Chondrocyte (in vitro differentiated cells): ENCODE measurements around the gene EFNA2. TPM values are rescaled to one million over a fixed set of nuclear protein-coding genes. Genes with fewer than 3 reads are reported as not detected.
A peak's percentile ranks its signal among the peaks of the same experiment; 100 is the strongest.

Experiments
- DNase-seq: peaks from one replicate; pipeline ENCODE4 v3.0.0; 2021; ENCODE audit warnings: mixed read lengths, low spot score
- H3K27ac Mint-ChIP-seq: one replicate; pipeline ENCODE4 v1.8.0; 2021; ENCODE audit warnings: mild to moderate bottlenecking, moderate library complexity, mixed read lengths; ENCODE audit not compliant: unreplicated experiment
- H3K27me3 Mint-ChIP-seq: 2 replicates; pipeline ENCODE4 v1.8.0; 2021; ENCODE audit warnings: low read depth, mixed read lengths
- H3K36me3 Mint-ChIP-seq: 2 replicates; pipeline ENCODE4 v1.8.0; 2021; ENCODE audit warnings: low read depth, mixed read lengths
- H3K4me1 Mint-ChIP-seq: 2 replicates; pipeline ENCODE4 v1.8.0; 2021; ENCODE audit warnings: low read depth, mild to moderate bottlenecking, mixed read lengths
- H3K4me3 Mint-ChIP-seq: one replicate; pipeline ENCODE4 v1.8.0; 2021; ENCODE audit warnings: mild to moderate bottlenecking, moderate library complexity, mixed read lengths; ENCODE audit not compliant: unreplicated experiment
- H3K9me3 Mint-ChIP-seq: 2 replicates; pipeline ENCODE4 v1.8.0; 2021; ENCODE audit warnings: low read depth, mixed read lengths
- total RNA-seq: library from RNA; stranded (reverse); gene quantifications from 3 replicates; pipeline ENCODE4 v1.2.1, GENCODE V29; 2021
- TF ChIP-seq, protein P1 (sequence below): fragments of 200-600 bp; sonication (generic); IDR thresholded peaks from 2 replicates; pipeline ENCODE4 v1.5.0; 2021; ENCODE audit warnings: antibody characterized with exemption, mild to moderate bottlenecking, moderate library complexity

The EFNA2 gene
- total RNA-seq, 1 donor from 2014 or later: 7.0 TPM

DNA sequence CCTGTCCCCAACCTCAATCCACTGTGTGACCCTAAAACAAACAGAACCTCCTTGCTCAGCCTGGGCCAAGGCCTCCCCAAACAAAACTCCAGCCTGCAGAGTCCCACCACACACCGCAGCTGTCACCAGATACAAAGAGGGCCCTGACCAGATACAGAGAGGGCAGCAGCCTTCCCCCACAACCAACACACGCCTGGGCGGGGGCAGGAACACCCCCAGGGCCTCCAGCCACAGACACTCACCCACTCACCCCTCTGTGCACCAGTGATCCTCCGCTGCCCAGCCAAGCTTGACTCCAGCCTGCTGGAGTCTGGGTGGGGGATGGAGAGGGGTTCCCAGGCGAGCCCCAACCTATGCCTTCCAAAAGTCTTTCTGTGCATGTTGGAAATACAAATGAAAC lies 22.5 kb upstream of the EFNA2 start:
- Mint-ChIP-seq H3K4me3 (no peak overlapping the region), H3K27me3 (no peaks in the 10 kb centered on the region), H3K27ac (peak overlapping the region; percentile 86), H3K36me3 (no peaks in the 10 kb centered on the region), H3K4me1 (peaks cover 75% of the 10 kb centered on the region), H3K9me3 (no peaks in the 10 kb centered on the region)
- no peak for DNase-seq
- TF ChIP-seq, protein P1, sequence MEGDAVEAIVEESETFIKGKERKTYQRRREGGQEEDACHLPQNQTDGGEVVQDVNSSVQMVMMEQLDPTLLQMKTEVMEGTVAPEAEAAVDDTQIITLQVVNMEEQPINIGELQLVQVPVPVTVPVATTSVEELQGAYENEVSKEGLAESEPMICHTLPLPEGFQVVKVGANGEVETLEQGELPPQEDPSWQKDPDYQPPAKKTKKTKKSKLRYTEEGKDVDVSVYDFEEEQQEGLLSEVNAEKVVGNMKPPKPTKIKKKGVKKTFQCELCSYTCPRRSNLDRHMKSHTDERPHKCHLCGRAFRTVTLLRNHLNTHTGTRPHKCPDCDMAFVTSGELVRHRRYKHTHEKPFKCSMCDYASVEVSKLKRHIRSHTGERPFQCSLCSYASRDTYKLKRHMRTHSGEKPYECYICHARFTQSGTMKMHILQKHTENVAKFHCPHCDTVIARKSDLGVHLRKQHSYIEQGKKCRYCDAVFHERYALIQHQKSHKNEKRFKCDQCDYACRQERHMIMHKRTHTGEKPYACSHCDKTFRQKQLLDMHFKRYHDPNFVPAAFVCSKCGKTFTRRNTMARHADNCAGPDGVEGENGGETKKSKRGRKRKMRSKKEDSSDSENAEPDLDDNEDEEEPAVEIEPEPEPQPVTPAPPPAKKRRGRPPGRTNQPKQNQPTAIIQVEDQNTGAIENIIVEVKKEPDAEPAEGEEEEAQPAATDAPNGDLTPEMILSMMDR: no peak

DNA sequence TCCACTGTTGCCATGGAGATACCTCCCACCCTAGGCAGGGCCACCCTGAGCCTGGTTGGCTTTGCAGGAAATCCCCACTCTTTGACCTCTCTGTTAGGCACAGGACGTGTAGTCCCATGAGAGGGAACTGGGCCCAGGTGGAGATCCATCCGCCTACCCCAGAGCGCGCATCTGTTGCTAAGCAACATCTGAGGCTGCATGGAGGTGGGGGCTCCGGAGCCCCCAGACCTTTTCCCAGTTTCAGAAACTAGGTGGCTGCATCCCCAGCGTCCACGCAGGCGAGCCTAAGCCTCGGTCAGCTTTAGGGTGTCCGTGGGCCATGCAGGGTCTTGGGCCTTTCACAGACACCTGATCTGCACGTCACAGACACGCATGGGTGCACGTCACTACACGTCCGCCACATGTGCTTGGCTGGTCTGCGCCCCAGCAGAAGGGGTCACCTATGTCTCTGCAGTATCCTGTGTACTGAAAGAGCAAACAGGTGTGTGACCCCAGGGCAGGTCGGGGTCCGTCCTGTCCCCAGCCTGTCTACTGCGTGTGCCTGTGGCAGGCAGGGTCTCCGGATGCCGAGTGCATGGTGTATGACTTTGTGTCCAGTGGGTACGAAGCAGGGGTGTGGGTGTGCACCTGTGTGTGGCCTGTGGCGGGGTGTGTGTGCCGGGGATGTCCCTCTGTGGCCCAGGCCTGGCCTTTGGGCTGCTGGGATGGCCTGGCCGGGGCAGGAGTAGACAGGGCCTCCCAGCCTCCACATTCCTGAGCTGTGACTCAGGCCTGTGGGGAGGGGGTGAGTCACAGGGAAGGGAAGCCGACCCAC lies 20.7 kb upstream of the EFNA2 start:
- no peak for DNase-seq
- Mint-ChIP-seq H3K9me3 (no peaks in the 10 kb centered on the region), H3K4me3 (no peak overlapping the region), H3K27ac (peak overlapping the region; percentile 96), H3K36me3 (peaks cover under 1% of the 10 kb centered on the region), H3K27me3 (no peaks in the 10 kb centered on the region), H3K4me1 (peaks cover 66% of the 10 kb centered on the region)
- TF ChIP-seq, protein P1: no peak

DNA sequence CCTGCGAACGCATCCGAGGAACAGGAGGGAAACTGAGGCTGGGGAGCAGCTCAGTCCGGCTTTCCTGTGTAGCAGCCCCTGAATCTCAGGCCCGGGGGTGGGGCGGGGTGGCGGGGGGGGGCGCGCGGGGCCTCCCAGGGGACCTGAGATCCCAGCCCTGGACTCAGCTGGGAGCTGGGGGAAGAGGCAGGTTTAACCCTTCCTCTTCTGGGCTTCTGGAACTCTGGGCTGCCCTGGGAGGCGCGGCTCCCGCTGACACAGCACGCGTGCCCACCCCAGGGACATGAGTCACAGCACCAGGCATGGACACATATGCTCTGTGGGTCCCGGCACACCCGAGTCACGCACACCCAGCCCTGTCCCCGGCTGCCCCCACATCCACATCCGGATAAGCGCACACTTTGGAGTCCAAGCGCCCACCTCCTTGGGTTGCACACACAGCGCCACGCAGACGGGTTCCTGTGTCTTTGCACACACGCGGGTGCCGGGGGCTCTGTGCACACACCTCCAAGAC lies 20.0 kb upstream of the EFNA2 start:
- peaks cover 70% of the 10 kb centered on the region for H3K4me1 Mint-ChIP-seq
- TF ChIP-seq, protein P1: no peak
- no peaks in the 10 kb centered on the region for H3K9me3 Mint-ChIP-seq
- peak overlapping the region; percentile 41 for H3K4me3 Mint-ChIP-seq
- no peaks in the 10 kb centered on the region for H3K27me3 Mint-ChIP-seq
- H3K27ac Mint-ChIP-seq: peak overlapping the region; percentile 96
- no peak for DNase-seq
- peaks cover 4% of the 10 kb centered on the region for H3K36me3 Mint-ChIP-seq

DNA sequence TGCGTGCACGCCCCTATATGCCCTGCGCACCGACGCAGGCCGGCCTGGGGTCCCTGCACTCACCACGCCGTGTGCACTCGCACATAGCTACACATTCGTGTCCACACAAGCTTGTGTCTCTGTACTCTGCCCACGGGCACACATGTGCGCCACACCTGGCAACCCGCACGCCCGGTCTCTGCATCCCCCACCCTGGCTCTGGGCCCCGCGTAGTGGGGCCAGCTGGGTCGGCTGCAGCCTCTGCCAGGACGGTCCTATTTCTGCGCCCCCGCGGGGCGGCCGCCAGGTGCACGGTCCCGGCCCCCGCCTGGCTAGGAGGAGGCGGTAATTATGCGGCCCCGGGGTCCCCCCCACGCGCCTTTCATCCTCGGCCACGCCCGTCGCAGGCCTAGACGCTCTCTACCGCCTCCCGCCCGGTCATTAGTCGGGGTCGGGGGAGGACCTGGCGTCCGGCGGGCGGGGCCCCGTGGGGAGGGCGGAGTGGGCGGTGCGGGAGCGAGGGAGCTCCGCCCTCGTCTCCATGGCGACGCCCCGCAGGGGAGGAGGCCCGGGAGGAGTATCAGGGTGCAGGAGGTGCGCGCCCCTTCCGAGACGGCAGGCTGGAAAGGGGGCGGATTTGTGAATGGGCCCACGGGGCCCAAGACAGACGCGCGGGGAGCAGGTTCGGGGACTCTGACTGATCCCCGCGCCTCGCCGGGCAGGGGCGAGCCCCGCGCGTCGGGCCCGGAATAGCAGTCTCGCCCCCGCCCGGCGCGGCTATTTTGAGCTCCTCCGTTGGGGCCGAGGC lies 19.4 kb upstream of the EFNA2 start:
- peak overlapping the region; percentile 47 for H3K4me3 Mint-ChIP-seq
- TF ChIP-seq, protein P1: no peak
- H3K4me1 Mint-ChIP-seq: peaks cover 74% of the 10 kb centered on the region
- H3K27ac Mint-ChIP-seq: peak overlapping the region; percentile 96
- H3K9me3 Mint-ChIP-seq: no peaks in the 10 kb centered on the region
- H3K36me3 Mint-ChIP-seq: peaks cover 10% of the 10 kb centered on the region
- no peak for DNase-seq
- no peaks in the 10 kb centered on the region for H3K27me3 Mint-ChIP-seq

DNA sequence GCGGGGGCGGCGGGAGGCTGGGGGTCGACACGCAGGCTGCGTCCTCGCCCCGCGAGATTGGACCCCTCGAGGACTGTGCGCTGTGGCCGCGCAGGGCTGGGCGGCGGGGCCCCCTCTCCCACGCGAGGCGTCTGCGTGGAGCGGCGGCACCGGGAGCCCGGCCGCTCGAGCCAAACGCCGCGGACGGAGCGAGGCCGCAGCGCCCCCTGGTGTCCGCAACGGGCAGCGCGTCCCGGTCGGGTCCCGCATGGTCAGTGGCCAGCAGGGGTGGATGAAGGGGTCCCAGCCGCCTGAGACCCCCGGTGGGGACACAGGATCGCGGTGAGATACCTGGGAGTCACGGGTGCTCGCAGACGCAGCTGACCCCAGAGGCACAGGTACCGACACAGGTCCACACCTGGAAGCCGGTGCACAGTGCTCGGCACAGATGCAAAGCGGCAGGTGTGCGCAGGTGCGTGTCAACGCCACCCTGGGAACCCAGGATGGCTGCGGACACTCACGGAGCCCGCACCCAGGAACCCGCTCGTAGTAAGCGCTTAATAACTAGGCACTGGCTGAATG lies 18.7 kb upstream of the EFNA2 start:
- peak overlapping the region; percentile 74 for H3K27ac Mint-ChIP-seq
- H3K4me1 Mint-ChIP-seq: peaks cover 74% of the 10 kb centered on the region
- H3K27me3 Mint-ChIP-seq: no peaks in the 10 kb centered on the region
- TF ChIP-seq, protein P1: peak; percentile 98
- no peaks in the 10 kb centered on the region for H3K9me3 Mint-ChIP-seq
- H3K36me3 Mint-ChIP-seq: peaks cover 17% of the 10 kb centered on the region
- peak overlapping the region; percentile 9 for H3K4me3 Mint-ChIP-seq
- no peak for DNase-seq
